Measurements from ENCODE around the gene AFMID.
"Not testable (repeated sequence)": the region's sequence is repeated elsewhere in the genome, so short reads cannot be mapped to it uniquely, and the experiment has no call there.

The AFMID gene

GRCh38 chr17:78171591-78172248 is 15.4 kb upstream of the AFMID start:
- not testable (repeated sequence) for H3K4me3 ChIP-seq (ENCODE audit: insufficient read depth, low read depth, low read length); H3K27ac ChIP-seq (ENCODE audit: insufficient read depth, low read depth, low read length, poor library complexity, severe bottlenecking); H3K36me3 ChIP-seq (ENCODE audit: control insufficient read depth, insufficient read depth, low read length); H3K9me3 ChIP-seq (ENCODE audit: control insufficient read depth, low read length); H3K27me3 ChIP-seq (ENCODE audit: control insufficient read depth, insufficient read depth, low read length, poor library complexity, severe bottlenecking)
- peaks cover 17% of the 10 kb centered on the region for H3K4me1 ChIP-seq (ENCODE audit: control insufficient read depth, insufficient read depth, low read length)
- WGBS, 2 experiments, result 91% methylated on average over 19 of the region's 19 CpGs

- peaks cover 7% of the 10 kb centered on the region for H3K36me3 ChIP-seq (ENCODE audit: control insufficient read depth, insufficient read depth, low read length)
- 65 to 67% methylated on average over 19 of the region's 19 CpGs for WGBS, 2 experiments
- H3K4me1 ChIP-seq (ENCODE audit: control insufficient read depth, insufficient read depth, low read length), result peaks cover 17% of the 10 kb centered on the region
- no peaks in the 10 kb centered on the region for H3K9me3 ChIP-seq (ENCODE audit: control insufficient read depth, low read length)
- no peak overlapping the region for H3K27ac ChIP-seq (ENCODE audit: insufficient read depth, low read depth, low read length, poor library complexity, severe bottlenecking)
- H3K27me3 ChIP-seq (ENCODE audit: control insufficient read depth, insufficient read depth, low read length, poor library complexity, severe bottlenecking), result peaks cover 4% of the 10 kb centered on the region
- H3K4me3 ChIP-seq (ENCODE audit: insufficient read depth, low read depth, low read length), result no peak overlapping the region
Observed at GRCh38 chr17:78172249-78173051, 14.7 kb upstream of the AFMID start.

GRCh38 chr17:78173097-78173715 is 14.0 kb upstream of the AFMID start:
- no peak overlapping the region for H3K27ac ChIP-seq (ENCODE audit: insufficient read depth, low read depth, low read length, poor library complexity, severe bottlenecking)

GRCh38 chr17:78174346-78174869 is 12.8 kb upstream of the AFMID start:
- WGBS, 2 experiments, result 94 to 96% methylated on average over 15 of the region's 15 CpGs
- Histone ChIP-seq H3K4me1 (ENCODE audit: control insufficient read depth, insufficient read depth, low read length) (peaks cover 12% of the 10 kb centered on the region), H3K27me3 (ENCODE audit: control insufficient read depth, insufficient read depth, low read length, poor library complexity, severe bottlenecking) (no peaks in the 10 kb centered on the region), H3K36me3 (ENCODE audit: control insufficient read depth, insufficient read depth, low read length) (peaks cover 18% of the 10 kb centered on the region), H3K9me3 (ENCODE audit: control insufficient read depth, low read length) (no peaks in the 10 kb centered on the region), H3K27ac (ENCODE audit: insufficient read depth, low read depth, low read length, poor library complexity, severe bottlenecking) (no peak overlapping the region), H3K4me3 (ENCODE audit: insufficient read depth, low read depth, low read length) (no peak overlapping the region)

More at GRCh38 chr17:78173097-78173715, 14.0 kb upstream of the AFMID start:
- H3K9me3 ChIP-seq (ENCODE audit: control insufficient read depth, low read length), result no peaks in the 10 kb centered on the region
- H3K4me1 ChIP-seq (ENCODE audit: control insufficient read depth, insufficient read depth, low read length), result peaks cover 17% of the 10 kb centered on the region
- 90 to 93% methylated on average over 11 of the region's 11 CpGs for WGBS, 2 experiments
- no peak overlapping the region for H3K4me3 ChIP-seq (ENCODE audit: insufficient read depth, low read depth, low read length)
- H3K36me3 ChIP-seq (ENCODE audit: control insufficient read depth, insufficient read depth, low read length), result peaks cover 9% of the 10 kb centered on the region
- H3K27me3 ChIP-seq (ENCODE audit: control insufficient read depth, insufficient read depth, low read length, poor library complexity, severe bottlenecking), result peaks cover 4% of the 10 kb centered on the region

- Histone ChIP-seq H3K27me3 (ENCODE audit: control insufficient read depth, insufficient read depth, low read length, poor library complexity, severe bottlenecking) (no peaks in the 10 kb centered on the region), H3K4me3 (ENCODE audit: insufficient read depth, low read depth, low read length) (no peak overlapping the region), H3K36me3 (ENCODE audit: control insufficient read depth, insufficient read depth, low read length) (peaks cover 24% of the 10 kb centered on the region), H3K4me1 (ENCODE audit: control insufficient read depth, insufficient read depth, low read length) (peaks cover 11% of the 10 kb centered on the region), H3K9me3 (ENCODE audit: control insufficient read depth, low read length) (no peaks in the 10 kb centered on the region), H3K27ac (ENCODE audit: insufficient read depth, low read depth, low read length, poor library complexity, severe bottlenecking) (no peak overlapping the region)
- 92 to 93% methylated on average over 28 of the region's 28 CpGs for WGBS, 2 experiments
Observed at GRCh38 chr17:78174870-78175642, 12.1 kb upstream of the AFMID start.

- peaks cover 29% of the 10 kb centered on the region for H3K36me3 ChIP-seq (ENCODE audit: control insufficient read depth, insufficient read depth, low read length)
- H3K4me1 ChIP-seq (ENCODE audit: control insufficient read depth, insufficient read depth, low read length), result peaks cover 11% of the 10 kb centered on the region
- 95 to 97% methylated on average over 14 of the region's 14 CpGs for WGBS, 2 experiments
- no peak overlapping the region for H3K27ac ChIP-seq (ENCODE audit: insufficient read depth, low read depth, low read length, poor library complexity, severe bottlenecking)
- no peak overlapping the region for H3K4me3 ChIP-seq (ENCODE audit: insufficient read depth, low read depth, low read length)
- H3K9me3 ChIP-seq (ENCODE audit: control insufficient read depth, low read length), result no peaks in the 10 kb centered on the region
- no peaks in the 10 kb centered on the region for H3K27me3 ChIP-seq (ENCODE audit: control insufficient read depth, insufficient read depth, low read length, poor library complexity, severe bottlenecking)
Observed at GRCh38 chr17:78175643-78175981, 11.6 kb upstream of the AFMID start.

- no peaks in the 10 kb centered on the region for H3K27me3 ChIP-seq (ENCODE audit: control insufficient read depth, insufficient read depth, low read length, poor library complexity, severe bottlenecking)
- WGBS, 2 experiments, result 49 to 58% methylated on average over 13 to 14 of the region's 14 CpGs
- no peaks in the 10 kb centered on the region for H3K9me3 ChIP-seq (ENCODE audit: control insufficient read depth, low read length)
- H3K36me3 ChIP-seq (ENCODE audit: control insufficient read depth, insufficient read depth, low read length), result peaks cover 33% of the 10 kb centered on the region
- no peak overlapping the region for H3K27ac ChIP-seq (ENCODE audit: insufficient read depth, low read depth, low read length, poor library complexity, severe bottlenecking)
- H3K4me1 ChIP-seq (ENCODE audit: control insufficient read depth, insufficient read depth, low read length), result peaks cover 11% of the 10 kb centered on the region
- H3K4me3 ChIP-seq (ENCODE audit: insufficient read depth, low read depth, low read length), result no peak overlapping the region
Observed at GRCh38 chr17:78176548-78177025, 10.6 kb upstream of the AFMID start.

- Histone ChIP-seq H3K4me3 (ENCODE audit: insufficient read depth, low read depth, low read length) (no peak overlapping the region), H3K27ac (ENCODE audit: insufficient read depth, low read depth, low read length, poor library complexity, severe bottlenecking) (no peak overlapping the region), H3K36me3 (ENCODE audit: control insufficient read depth, insufficient read depth, low read length) (peaks cover 43% of the 10 kb centered on the region), H3K27me3 (ENCODE audit: control insufficient read depth, insufficient read depth, low read length, poor library complexity, severe bottlenecking) (no peaks in the 10 kb centered on the region), H3K4me1 (ENCODE audit: control insufficient read depth, insufficient read depth, low read length) (peaks cover under 1% of the 10 kb centered on the region), H3K9me3 (ENCODE audit: control insufficient read depth, low read length) (no peaks in the 10 kb centered on the region)
- 96 to 97% methylated on average over 17 of the region's 17 CpGs for WGBS, 2 experiments
Observed at GRCh38 chr17:78179372-78179771, 7.8 kb upstream of the AFMID start.

GRCh38 chr17:78180083-78180482 is 7.1 kb upstream of the AFMID start:
- no peaks in the 10 kb centered on the region for H3K27me3 ChIP-seq (ENCODE audit: control insufficient read depth, insufficient read depth, low read length, poor library complexity, severe bottlenecking)

More at GRCh38 chr17:78180083-78180482, 7.1 kb upstream of the AFMID start:
- Histone ChIP-seq H3K36me3 (ENCODE audit: control insufficient read depth, insufficient read depth, low read length) (peaks cover 43% of the 10 kb centered on the region), H3K4me3 (ENCODE audit: insufficient read depth, low read depth, low read length) (no peak overlapping the region), H3K4me1 (ENCODE audit: control insufficient read depth, insufficient read depth, low read length) (peaks cover 6% of the 10 kb centered on the region), H3K9me3 (ENCODE audit: control insufficient read depth, low read length) (no peaks in the 10 kb centered on the region), H3K27ac (ENCODE audit: insufficient read depth, low read depth, low read length, poor library complexity, severe bottlenecking) (no peak overlapping the region)
- 96% methylated on average over 14 of the region's 14 CpGs for WGBS, 2 experiments
